IPS-11a (cell line): ENCODE data around the gene NPHS1.
A peak's percentile ranks its signal among the peaks of the same experiment; 100 is the strongest.
"Not testable (repeated sequence)": the region's sequence is repeated elsewhere in the genome, so short reads cannot be mapped to it uniquely, and the experiment has no call there.

Experiments
- H3K4me3 ChIP-seq: one replicate; pipeline ENCODE4 v1.5.1; 2013; ENCODE audit warnings: low read depth, low read length, control low read depth

Gene NPHS1

DNA sequence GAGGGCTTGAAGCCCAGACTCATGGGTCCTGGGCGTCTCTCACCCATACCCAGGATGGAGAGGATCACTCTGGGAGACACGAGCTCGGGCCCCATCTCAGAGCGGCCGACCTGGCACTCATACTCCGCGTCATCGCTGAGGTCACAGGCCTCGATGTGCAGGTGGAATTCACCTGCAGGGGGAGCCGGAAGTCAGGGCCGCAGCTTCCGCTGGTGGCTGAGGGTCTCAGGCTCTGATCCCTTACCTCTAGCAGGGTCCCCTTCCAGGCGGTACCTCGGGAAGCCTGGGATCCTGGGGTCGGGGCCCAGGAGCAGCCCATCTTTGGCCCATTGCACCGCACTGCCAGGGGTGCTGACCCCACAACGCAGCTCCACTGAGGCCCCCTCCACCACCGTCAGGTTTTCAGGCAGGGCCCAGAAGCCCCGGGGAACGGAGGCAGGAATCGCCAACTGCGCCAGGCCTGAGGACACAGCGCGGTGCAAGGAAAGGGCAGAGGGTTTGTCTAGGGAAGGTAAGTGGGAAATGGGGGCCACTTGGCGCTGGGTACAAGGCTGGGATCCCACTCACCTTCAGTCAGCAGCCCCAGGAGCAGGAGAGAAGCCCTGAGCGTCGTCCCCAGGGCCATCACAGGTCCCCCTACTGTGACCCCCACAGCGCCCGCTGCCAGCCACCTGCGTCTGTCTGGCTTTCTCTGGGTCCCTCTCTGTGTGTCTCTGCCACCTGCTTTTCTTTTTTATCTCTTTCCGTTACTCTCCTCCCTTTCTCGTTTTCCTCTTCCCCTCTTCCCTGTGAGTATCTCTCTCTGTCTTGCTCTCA lies 883 bp downstream of the NPHS1 start:
- H3K4me3 ChIP-seq, result no peak overlapping the region

DNA sequence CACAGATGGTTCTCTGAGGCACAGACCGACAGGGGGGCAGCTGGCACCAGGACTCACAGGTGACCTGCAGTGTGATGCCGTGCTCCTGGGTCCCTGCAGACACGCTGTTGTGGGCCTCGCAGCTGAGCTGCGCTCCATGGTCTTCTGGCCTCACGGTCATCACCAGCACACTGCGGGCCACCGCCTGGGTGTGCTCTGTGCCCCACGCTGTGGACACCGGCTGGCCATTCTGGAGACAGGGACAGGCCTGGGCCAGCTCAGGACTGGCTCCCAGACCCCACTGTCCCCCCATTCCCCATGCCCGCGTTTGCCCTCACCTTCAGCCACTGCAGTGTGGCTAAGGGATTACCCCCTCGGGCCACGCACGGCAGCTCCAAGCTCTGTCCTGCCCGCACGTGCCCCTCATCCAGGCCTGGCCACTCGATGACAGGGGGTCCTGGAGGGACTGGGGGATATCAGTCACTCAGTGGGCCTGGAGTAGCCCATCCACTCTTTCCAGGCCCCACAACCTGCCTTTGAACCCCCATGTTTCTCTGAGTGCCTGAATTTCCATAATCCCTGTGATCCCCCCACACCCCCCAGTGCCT lies 3.3 kb downstream of the NPHS1 start:
- H3K4me3 ChIP-seq, result no peak overlapping the region

DNA sequence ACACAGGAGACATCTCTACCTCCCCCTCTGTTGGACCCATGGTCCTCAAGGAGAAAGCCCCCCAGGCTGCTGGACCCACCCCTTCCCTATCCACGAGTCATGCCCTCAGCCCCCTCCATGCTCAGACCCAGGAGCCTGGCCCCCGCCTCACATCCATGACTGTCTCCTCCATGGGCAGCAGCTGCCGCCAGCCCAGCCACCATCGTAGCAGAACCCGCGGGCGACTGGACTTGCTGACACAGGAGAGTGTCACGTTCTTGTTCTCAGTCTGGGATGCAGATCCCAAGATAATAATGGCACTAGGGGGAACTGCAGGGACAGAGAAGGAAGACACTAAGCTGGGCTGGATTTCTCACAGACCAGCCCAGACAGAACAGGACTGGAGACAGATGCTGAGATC lies 3.8 kb downstream of the NPHS1 start:
- H3K4me3 ChIP-seq, result no peak overlapping the region

DNA sequence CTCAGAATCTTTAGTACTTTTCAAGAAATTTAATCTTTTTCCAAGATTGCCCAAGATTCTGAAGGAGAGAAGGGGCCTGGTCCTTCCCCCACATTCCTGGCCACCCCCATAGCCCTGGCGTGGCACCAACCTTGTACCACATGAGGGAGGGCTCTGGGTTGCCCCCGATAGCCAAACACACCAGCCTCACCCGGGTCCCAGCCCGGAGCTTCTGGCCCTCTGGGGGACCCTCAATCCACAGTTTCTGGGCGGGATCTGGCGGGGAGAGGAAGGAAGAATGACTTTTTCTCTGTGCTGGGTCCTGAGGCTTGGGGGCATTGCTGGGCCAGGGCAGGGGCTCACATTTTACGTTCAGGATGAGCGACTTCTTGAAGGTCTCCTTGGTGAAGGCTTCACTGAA lies 4.4 kb downstream of the NPHS1 start:
- no peak overlapping the region for H3K4me3 ChIP-seq

DNA sequence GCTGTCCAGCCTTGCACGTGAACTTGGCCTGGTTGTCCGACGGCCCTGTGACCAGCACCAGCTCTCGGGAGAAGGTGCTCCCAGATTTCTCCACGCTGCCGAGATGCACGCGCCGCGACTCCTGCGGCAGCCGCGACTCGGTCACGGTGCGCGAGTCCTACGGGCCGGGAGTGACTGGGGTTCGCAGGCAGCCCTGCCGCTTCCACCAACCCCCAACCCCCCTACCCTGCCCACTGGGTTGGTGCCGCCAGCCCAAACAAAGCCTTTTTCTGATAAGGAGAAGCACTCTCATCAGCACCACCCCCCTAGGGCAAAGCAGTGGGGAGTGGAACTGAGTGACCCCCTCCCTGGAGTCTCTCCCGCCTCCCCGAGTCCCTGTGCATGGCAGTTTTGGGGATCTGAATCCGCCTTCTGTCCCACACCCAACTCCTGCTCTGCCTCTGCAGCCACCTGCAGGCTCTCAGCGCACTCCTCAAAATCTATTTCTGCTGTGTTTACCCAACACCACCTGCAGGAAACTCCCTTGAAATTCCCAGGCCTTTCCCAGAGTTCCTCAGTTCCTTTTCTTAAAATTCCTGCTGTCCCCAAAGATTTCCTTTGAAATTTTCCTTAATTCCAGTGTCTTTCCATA lies 6.2 kb downstream of the NPHS1 start:
- H3K4me3 ChIP-seq, result peak overlapping the region; percentile 39

DNA sequence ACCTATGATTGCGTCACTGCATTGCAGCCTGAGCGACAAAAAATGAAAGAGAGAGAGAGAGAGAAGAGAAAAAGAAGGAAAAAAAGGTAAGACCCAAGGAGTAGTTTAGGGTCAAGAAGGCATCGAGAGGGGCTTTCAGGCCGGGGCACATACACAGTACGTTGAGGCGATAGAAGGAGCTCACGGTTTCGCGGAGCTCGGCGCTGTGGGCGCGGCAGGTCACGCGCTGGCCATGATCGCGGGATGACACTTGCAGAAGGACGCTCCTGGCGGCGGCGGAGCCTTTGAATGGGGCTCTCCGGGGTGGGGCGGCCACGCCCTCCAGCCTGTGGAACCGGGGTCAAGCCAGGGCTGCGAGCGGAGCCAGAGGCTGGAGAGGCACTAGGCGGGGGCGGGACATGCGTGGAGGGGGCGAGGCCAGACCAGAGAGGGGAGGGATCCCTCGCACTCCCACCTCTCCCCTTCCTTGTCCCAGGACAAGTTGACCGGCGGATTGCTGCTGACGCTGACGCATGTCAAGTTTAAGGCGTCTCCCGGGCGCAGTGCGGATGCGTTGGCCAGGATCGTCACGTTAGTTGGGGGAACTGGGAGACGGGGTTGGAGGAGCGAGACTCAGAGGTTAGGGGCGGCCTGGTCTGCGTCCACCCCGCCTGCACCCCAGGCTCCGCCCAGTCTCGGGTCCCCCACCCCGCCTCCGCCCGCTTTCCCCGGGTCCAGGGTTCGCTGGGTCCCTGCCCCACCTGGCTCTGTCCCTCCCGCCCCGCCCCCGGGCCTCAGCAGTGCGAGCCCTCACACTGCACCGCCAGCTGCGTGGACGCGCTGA lies 6.9 kb downstream of the NPHS1 start:
- H3K4me3 ChIP-seq, result peak overlapping the region; percentile 39

DNA sequence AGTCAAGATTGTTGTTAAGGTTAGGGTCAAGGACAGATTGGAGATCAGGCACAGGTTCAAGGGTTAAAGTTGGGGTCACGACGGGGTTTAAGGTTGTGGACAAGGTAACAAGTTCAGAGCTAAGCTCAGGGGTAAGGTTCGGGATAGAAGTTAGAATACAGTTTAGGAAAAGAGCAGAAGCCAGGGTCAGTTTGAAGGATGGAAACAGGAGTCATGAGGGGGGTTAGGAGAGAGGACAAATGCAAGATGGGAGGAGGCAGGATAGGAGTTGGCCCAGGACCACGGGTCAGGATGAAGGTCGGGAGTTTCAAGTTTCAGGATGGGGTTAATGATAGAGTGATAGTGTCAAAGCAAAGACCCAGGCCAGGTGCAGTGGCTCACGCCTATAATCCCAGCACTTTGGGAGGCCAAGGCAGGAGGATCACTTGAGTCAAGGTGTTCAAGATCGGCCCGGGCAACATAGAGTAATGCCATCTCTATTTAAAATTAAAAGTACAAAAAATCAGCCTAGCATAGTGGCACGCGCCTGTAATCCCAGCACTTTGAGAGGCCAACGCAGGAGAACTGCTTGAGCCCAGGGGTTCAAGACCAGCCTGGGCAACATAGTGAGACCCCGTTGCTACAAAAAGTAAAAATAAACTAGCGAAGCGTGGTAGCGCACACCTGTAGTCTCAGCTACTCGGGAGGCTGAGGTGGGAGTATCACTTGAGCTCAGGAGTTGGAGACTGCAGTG lies 7.7 kb downstream of the NPHS1 start:
- no peak overlapping the region for H3K4me3 ChIP-seq

DNA sequence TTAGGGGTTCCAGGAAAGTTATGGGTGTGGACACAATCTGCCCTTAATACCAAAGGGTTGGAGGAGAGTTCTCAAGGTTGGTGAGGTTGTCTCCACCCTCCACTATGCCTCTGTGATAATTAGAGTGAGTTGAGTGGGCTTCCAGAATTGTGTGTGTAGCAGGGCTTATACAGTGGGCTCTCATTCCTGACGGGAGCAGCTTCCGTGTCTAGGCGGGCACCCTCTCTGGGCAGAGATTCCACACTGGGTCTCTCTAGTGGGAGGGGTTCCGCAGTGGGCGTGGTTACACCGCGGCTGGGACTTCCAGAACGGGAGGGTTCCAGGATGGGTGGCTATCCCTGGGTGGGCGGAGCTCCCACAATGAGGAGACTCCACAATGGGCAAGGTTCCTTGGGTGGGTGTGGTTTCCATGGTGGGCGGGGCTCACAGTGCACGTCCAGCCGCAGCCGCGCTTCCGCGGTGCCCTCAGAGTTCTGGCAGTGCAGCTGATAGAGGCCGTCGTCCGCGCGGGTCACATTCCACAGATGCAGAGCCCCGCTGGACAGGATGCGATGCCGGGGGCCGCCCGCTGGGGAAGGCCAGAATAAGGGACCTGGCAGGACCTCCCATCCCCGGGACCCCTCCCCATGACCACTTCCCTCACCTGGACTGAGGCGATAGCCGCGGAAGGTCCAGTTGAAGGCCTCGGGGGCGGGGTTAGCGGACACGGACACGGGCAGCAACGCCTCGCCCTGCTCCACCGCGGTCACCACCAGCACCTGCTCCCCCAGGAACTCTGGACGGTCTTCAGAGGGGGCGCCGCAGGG lies 8.4 kb downstream of the NPHS1 start:
- H3K4me3 ChIP-seq, result peak overlapping the region; percentile 17

DNA sequence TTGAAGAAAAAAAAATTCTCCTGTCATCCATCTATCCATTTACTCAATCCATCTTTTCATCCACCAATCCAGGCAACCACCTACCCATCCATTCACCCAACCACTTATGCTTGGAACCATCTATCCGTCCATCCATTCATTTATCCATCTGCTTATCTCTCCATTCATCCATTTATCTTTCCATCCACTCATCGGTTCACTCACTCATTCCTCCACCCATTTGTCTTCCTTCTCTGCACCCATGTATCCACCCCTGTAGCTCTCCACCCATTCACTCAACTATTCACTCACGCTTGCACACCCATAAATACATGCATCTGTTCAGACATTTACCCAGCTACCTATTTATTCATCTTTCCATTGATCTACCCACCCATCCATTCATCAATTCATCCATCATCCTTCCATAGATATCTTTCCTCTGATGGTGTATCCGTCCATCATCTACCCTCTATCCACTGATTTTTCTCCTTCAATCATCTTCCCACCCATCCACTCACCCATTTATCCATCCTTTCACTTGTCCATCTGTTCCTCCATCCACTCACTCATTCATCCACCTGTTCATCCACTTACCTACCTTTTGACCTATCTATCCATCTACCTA lies 9.5 kb downstream of the NPHS1 start:
- no peak overlapping the region for H3K4me3 ChIP-seq

DNA sequence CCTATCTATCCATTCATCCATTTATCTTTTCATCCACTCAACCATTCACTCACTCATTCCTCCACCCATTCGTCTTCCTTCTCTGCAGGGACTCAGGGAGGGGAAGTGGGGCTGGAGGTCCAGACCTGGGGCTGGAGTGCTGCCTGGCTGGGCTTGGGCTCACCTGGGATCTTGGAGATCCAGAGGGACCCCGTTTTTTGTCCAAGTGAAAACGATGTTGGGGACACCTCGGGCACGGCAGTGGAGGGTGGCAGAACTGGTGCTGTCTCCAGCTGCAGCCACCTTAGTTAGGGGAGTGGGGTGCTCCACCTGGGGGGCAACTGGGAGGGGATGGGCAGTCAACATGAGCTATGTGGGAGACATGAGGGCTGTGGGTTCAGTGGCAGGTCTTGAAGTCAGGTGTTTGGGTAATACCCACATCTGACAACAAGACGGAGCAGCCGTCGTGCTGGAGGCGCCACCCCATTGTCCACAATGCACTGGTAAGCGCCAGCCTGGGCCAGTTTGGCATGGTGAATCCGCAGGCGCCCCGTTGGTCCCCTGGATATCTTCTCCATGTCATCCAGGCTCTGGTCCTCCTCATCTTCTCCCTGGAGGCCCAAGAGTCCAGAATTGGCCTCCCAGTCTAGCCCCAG lies 10.2 kb downstream of the NPHS1 start:
- H3K4me3 ChIP-seq, result no peak overlapping the region

DNA sequence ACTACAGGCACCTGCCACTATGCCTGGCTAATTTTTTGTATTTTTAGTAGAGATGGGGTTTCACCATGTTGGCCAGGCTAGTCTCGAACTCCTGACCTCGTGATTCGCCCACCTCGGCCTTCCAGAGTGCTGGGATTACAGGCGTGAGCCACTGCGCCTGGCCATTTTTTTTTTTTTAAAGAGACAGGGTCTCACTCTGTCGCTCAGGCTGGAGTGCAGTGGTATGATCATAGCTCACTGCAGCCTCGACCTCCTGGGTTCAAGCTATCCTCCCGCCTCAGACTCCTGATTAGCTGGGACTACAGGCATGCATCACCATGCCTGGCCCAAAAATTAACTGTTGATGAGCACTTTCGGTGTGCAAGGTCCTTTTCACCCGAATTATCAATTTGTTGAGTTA lies 16.2 kb downstream of the NPHS1 start:
- H3K4me3 ChIP-seq, result not testable (repeated sequence)

DNA sequence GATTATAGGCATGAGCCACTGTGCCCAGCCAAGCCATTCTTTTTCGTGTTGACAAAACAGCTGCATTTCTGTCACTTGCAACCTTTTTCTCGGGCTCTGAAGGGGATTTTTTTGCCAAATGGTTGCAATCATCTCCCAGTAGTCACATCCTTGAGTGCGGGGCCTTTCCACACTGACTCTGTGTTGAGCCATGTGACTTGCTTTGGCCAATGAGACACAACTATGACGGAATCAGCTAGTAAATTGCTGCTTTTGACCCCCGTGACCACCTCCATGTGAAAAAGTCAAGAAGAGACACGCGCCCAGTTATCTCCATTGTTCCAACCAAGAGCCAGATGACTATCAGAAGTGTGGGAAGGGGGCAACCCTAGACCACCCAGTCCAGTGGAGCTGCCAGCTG lies 18.3 kb downstream of the NPHS1 start:
- no peak overlapping the region for H3K4me3 ChIP-seq

DNA sequence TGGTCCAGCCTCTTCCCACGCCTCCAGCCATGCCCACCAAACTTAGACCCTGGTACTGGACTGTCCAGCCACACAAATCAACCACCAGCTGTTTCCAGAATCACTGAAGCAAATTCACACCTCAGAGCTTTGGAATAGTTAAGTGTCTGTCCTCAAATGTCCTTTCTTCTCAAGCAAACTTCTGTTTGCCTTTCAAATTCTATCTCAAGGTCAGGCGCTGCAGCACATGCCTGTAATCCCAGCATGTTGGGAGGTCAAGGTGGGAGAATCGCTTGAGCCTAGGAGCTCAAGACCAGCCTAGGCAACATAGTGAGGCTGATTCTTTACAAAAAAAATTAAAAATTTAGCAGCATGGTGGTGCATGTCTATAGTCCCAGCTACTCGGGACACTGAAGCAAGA lies 20.2 kb downstream of the NPHS1 start:
- no peak overlapping the region for H3K4me3 ChIP-seq

DNA sequence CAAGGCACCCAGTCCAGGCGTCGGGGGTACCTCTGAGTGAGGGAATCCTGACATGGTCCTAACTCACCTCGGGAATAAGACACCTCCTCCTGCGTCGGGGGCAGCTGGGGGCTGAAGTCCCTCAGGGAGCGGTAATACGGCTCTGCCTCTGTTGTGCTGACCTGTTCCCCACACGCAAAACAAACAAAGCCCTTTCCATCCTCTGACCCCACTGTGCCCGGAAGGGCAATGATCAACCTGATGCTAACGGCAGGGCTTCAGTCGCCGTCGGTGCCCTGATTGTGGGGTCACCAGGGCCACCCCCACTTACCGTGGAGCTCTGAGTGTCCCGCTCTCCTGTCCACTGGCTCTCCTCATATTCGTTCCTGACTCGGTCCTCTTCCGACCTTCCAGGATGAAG lies 21.3 kb downstream of the NPHS1 start:
- no peak overlapping the region for H3K4me3 ChIP-seq

DNA sequence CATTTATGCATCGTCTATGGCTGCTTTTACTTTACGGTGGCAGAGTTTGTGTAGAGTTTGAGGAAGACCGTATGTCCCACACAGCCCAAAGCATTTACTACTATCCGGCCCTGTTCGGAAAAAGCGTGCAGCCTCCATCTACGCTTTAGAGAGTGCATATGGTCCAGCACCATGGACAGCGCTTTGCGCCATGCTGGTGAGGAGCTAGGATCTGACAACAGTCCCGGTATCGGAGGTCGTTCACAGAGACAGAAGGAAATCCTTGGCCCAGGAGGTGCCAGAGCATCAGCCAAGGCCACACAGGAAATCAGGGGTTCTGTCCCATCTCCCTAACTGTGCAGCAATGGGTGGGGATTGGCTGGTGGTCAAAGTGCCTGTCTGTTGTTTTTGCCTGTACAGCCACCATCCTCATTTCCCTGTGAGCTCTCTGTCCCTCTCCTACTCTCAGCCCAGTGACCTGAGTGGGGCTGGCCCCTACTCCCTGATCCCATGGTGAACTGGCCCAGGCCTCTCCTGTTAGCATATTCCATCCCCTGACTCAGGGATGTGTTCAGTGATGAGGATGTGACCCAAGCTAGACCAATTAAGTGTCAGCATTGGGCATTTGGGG lies 23.5 kb downstream of the NPHS1 start:
- H3K4me3 ChIP-seq, result no peak overlapping the region

DNA sequence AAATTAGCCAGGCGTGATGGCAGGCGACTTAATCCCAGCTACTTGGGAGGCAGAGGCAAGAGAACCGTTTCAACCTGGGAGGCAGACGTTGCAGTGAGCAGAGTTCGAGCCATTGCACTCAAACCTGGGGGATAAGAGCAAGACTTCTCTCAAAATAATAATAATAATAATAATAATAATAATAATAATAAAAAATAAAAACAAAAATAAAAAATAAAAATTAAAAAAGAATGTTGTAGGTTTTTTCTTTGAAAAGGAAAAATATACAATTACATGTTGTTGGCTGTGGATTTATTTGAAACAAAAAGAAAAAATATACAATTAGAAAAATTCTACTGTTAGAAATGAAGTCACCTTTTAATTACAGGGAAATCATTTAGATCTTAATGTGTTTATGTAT lies 28.2 kb downstream of the NPHS1 start:
- H3K4me3 ChIP-seq, result no peak overlapping the region

DNA sequence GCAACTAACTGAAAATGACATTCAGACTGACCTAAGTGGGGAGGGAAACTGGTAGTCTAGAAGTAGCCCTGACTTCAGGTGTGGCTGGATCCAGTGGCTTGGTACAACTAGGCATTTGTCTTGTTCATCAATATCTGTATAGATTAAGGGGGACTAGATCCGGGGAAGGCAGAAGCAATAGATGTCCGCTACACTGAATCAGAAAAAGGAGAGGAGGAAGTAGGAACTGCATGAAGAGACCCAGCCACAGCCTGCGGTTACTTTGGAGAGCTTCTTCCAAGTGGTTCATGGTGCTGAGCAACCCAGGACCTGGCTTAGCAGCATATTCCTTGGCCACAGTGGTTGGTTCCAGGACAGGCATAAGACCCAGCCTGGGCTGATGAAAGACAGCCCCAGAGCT lies 29.7 kb downstream of the NPHS1 start:
- no peak overlapping the region for H3K4me3 ChIP-seq

DNA sequence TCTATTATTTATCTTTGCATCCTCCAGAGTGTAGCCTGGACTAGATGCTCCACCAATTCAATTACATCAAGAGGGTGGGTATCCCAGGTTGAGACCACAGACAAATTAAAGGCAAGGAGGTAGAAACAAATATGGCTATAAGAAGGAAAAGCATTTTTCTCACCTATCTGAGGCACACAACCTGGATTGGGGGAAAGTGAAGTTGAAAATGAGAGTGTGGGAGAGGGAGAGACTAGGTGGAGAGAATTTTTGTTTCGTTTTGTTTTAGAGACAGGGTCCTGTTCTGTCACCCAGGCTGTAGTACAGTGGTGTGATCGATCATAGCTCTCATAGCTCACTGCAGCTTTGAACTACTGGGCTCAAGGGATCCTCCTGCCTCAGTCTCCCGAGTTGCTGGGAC lies 33.9 kb downstream of the NPHS1 start:
- no peak overlapping the region for H3K4me3 ChIP-seq

DNA sequence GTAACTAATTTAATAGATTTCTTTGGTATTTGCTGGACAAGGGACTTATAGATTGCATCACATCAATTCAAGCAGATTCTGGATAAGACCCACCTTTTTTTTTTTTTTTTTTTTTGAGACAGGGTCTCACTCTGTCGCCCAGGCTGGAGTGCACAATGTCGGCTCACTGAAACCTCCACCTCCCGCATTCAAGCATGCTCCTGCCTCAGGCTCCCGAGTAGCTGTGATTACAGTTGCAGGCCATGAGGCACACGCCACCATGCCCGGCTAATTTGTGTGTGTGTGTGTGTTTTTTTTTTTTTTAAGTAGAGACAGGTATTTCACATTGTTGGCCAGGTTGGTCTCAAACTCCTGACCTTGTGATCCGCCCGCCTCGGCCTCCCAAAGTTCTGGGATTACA lies 35.5 kb downstream of the NPHS1 start:
- no peak overlapping the region for H3K4me3 ChIP-seq
